Sigmoid colon (tissue), 4 donors: Measurements from ENCODE around the gene CPT1C.

ENCODE experiments used
- CTCF ChIP-seq, 4 experiments: fragments of 450-650 bp in 3 of 4; fragments of 200-600 bp in 1 of 4; IDR thresholded peaks; one replicate each; pipeline ENCODE4 v1.5.1; 2016 to 2019; ENCODE audit warnings: antibody characterized with exemption in 4 of 4, mild to moderate bottlenecking in 3 of 4, moderate library complexity in 2 of 4
- POLR2A ChIP-seq, 2 donors: fragments of 450-650 bp; IDR thresholded peaks; one replicate each; pipeline ENCODE4 v1.6.1; 2016; ENCODE audit warnings: antibody characterized with exemption in 2 of 2, mild to moderate bottlenecking in 2 of 2, moderate library complexity in 2 of 2
- POLR2AphosphoS5 ChIP-seq, 4 donors: sonication (generic); formaldehyde crosslinking; IDR thresholded peaks; one replicate each; pipeline ENCODE4 v1.6.1; 2017; ENCODE audit warnings: antibody characterized with exemption in 4 of 4

- no peak for TF ChIP-seq POLR2A (IDR thresholded peaks at IDR 0.05)
- TF ChIP-seq CTCF (IDR thresholded peaks at IDR 0.05), result no peak
- TF ChIP-seq POLR2AphosphoS5 (IDR thresholded peaks at IDR 0.05), result no peak
Measured at GRCh38 chr19:49705919-49706318, 15.0 kb downstream of the CPT1C start.
